Panc1 (cell line): ENCODE data around the gene MTLN.
"Not testable (repeated sequence)": the region's sequence is repeated elsewhere in the genome, so short reads cannot be mapped to it uniquely, and the experiment has no call there.

Source experiments
- CTCF ChIP-seq: fragments of 450-650 bp; IDR thresholded peaks from 2 replicates; pipeline ENCODE4 v1.5.1; 2017; ENCODE audit warnings: mild to moderate bottlenecking
- POLR2AphosphoS5 ChIP-seq: IDR thresholded peaks from 2 replicates; pipeline ENCODE4 v1.6.1; 2012; ENCODE audit warnings: mild to moderate bottlenecking, low read depth, low read length, moderate library complexity
- TCF7L2 ChIP-seq: IDR thresholded peaks from 2 replicates; pipeline ENCODE4 v1.6.1; 2011; ENCODE audit warnings: mild to moderate bottlenecking, low read depth, low read length, inconsistent platforms

GRCh38 chr2:110234514-110234913 lies 22.2 kb upstream of the MTLN start:
- TF ChIP-seq CTCF, TCF7L2, POLR2AphosphoS5: not testable (repeated sequence)
